SU-DHL-6 (cell line): ENCODE results near the gene SHKBP1.

Experiments
- H2AFZ ChIP-seq: fragments of 200-600 bp; sonication (generic); 2 replicates; pipeline ENCODE4 v1.6.1; 2014; ENCODE audit warnings: low read depth, mild to moderate bottlenecking, moderate library complexity, mixed read lengths, antibody characterized with exemption, low read length; ENCODE audit not compliant: severe bottlenecking
- H3F3A ChIP-seq: fragments of 200-600 bp; shearing (Covaris generic); 2 replicates; pipeline ENCODE4 v1.6.0; 2016; ENCODE audit warnings: antibody characterized with exemption, mild to moderate bottlenecking; ENCODE audit not compliant: insufficient read depth
- H3K27ac ChIP-seq: fragments of 200-600 bp; sonication (generic); 2 replicates; pipeline ENCODE4 v1.5.1; 2016; ENCODE audit warnings: low read depth, mild to moderate bottlenecking, low read length, moderate library complexity, mixed read lengths
- H3K27me3 ChIP-seq: fragments of 200-600 bp; sonication (generic), shearing (Covaris generic); 2 replicates; pipeline ENCODE4 v1.6.0; 2014; ENCODE audit warnings: mild to moderate bottlenecking, low read length
- H3K36me3 ChIP-seq: fragments of 200-600 bp; sonication (generic); 2 replicates; pipeline ENCODE4 v1.6.1; 2014; ENCODE audit warnings: mild to moderate bottlenecking, low read length, mixed read lengths
- H3K4me2 ChIP-seq: fragments of 300-600, 200-600 bp; shearing (Covaris generic), sonication (generic); 2 replicates; pipeline ENCODE4 v1.6.0; 2014; ENCODE audit warnings: low read length, low read depth, mild to moderate bottlenecking; ENCODE audit not compliant: poor library complexity, severe bottlenecking
- H3K4me3 ChIP-seq: fragments of 200-600 bp; sonication (generic); 2 replicates; pipeline ENCODE4 v1.5.1; 2014; ENCODE audit warnings: antibody characterized with exemption, low read length, mild to moderate bottlenecking, mixed read lengths; ENCODE audit not compliant: insufficient read depth, poor library complexity, severe bottlenecking
- H3K79me2 ChIP-seq: fragments of 200-600 bp; sonication (generic); 2 replicates; pipeline ENCODE4 v1.6.1; 2014; ENCODE audit warnings: mild to moderate bottlenecking, low read length, moderate library complexity; ENCODE audit not compliant: insufficient read depth
- H3K9ac ChIP-seq: fragments of 200-600 bp; sonication (generic); 2 replicates; pipeline ENCODE4 v1.7.0; 2014; ENCODE audit warnings: mild to moderate bottlenecking, low read length
- H3K9me2 ChIP-seq: fragments of 200-600 bp; sonication (generic); replicated peaks from 2 replicates; pipeline ENCODE4 v1.6.1; 2014; ENCODE audit warnings: low read length; ENCODE audit not compliant: insufficient read depth
- H3K9me3 ChIP-seq: fragments of 200-600 bp; sonication (generic); 2 replicates; pipeline ENCODE4 v1.6.1; 2014; ENCODE audit warnings: low read length, mixed read lengths; ENCODE audit not compliant: insufficient read depth
- H4K20me1 ChIP-seq: fragments of 200-600 bp; sonication (generic); 2 replicates; pipeline ENCODE4 v1.6.1; 2014; ENCODE audit warnings: low read depth, mild to moderate bottlenecking, antibody characterized with exemption, low read length, moderate library complexity, mixed read lengths
- CTCF ChIP-seq: fragments of 200-600 bp; sonication (generic); IDR thresholded peaks from one replicate; pipeline ENCODE4 v1.5.1; 2017; ENCODE audit warnings: antibody characterized with exemption, mild to moderate bottlenecking, low read length, moderate library complexity; ENCODE audit not compliant: insufficient read depth, poor library complexity, severe bottlenecking
- EZH2phosphoT487 ChIP-seq: fragments of 200-600 bp; sonication (generic), shearing (Covaris generic); conservative IDR thresholded peaks from 2 replicates; pipeline ENCODE4 v1.6.1; 2018; ENCODE audit warnings: mild to moderate bottlenecking, antibody characterized with exemption, low read length, moderate library complexity, mixed read lengths

The SHKBP1 gene

GRCh38 chr19:40629346-40629745, 52.7 kb downstream of the SHKBP1 start:
- no peaks in the 10 kb centered on the region for H3K79me2 ChIP-seq
- H3K4me2 ChIP-seq: no peak overlapping the region
- no peak overlapping the region for H3K9ac ChIP-seq
- H4K20me1 ChIP-seq: no peaks in the 10 kb centered on the region
- TF ChIP-seq CTCF: no peak
- no peak for TF ChIP-seq EZH2phosphoT487
- H2AFZ ChIP-seq: no peak overlapping the region
- H3K27me3 ChIP-seq: no peaks in the 10 kb centered on the region
- H3F3A ChIP-seq: no peaks in the 10 kb centered on the region
- no peaks in the 10 kb centered on the region for H3K36me3 ChIP-seq
- H3K27ac ChIP-seq: no peak overlapping the region
- H3K9me3 ChIP-seq: no peaks in the 10 kb centered on the region
- no peaks in the 10 kb centered on the region for H3K9me2 ChIP-seq
- H3K4me3 ChIP-seq: no peak overlapping the region

- Histone ChIP-seq H3K9ac (no peak overlapping the region), H3K9me2 (no peaks in the 10 kb centered on the region), H3K79me2 (no peaks in the 10 kb centered on the region), H3K27me3 (no peaks in the 10 kb centered on the region), H3K4me2 (no peak overlapping the region), H3K9me3 (no peaks in the 10 kb centered on the region), H3K36me3 (no peaks in the 10 kb centered on the region), H4K20me1 (no peaks in the 10 kb centered on the region), H3K27ac (no peak overlapping the region), H3K4me3 (no peak overlapping the region), H3F3A (no peaks in the 10 kb centered on the region), H2AFZ (no peak overlapping the region)
- no peak for TF ChIP-seq CTCF
- TF ChIP-seq EZH2phosphoT487: no peak
These were observed 54.0 kb downstream of the SHKBP1 start for GRCh38 chr19:40630571-40631160.

- Histone ChIP-seq H3K4me2 (no peak overlapping the region), H3K9me3 (no peaks in the 10 kb centered on the region), H3K9me2 (no peaks in the 10 kb centered on the region), H3K36me3 (no peaks in the 10 kb centered on the region), H4K20me1 (no peaks in the 10 kb centered on the region), H2AFZ (no peak overlapping the region), H3K79me2 (no peaks in the 10 kb centered on the region), H3K27me3 (no peaks in the 10 kb centered on the region), H3F3A (no peaks in the 10 kb centered on the region), H3K9ac (no peak overlapping the region), H3K4me3 (no peak overlapping the region), H3K27ac (no peak overlapping the region)
- no peak for TF ChIP-seq CTCF
- TF ChIP-seq EZH2phosphoT487: no peak
These were observed 55.8 kb downstream of the SHKBP1 start for GRCh38 chr19:40632311-40633036.
